Stimulated activated CD4-positive, alpha-beta T cell treated with anti-CD3 and anti-CD28 coated beads, Interleukin-1b, Interleukin-23, amount 100 ng/mL, for 4 hours (primary cell): ENCODE results near the gene CAB39.

Source experiments
- DNase-seq, 2 donors: peaks; one replicate each; pipeline ENCODE4 v3.0.0-alpha.2; 2020; ENCODE audit warnings: low read depth in 2 of 2

The CAB39 gene

DNA sequence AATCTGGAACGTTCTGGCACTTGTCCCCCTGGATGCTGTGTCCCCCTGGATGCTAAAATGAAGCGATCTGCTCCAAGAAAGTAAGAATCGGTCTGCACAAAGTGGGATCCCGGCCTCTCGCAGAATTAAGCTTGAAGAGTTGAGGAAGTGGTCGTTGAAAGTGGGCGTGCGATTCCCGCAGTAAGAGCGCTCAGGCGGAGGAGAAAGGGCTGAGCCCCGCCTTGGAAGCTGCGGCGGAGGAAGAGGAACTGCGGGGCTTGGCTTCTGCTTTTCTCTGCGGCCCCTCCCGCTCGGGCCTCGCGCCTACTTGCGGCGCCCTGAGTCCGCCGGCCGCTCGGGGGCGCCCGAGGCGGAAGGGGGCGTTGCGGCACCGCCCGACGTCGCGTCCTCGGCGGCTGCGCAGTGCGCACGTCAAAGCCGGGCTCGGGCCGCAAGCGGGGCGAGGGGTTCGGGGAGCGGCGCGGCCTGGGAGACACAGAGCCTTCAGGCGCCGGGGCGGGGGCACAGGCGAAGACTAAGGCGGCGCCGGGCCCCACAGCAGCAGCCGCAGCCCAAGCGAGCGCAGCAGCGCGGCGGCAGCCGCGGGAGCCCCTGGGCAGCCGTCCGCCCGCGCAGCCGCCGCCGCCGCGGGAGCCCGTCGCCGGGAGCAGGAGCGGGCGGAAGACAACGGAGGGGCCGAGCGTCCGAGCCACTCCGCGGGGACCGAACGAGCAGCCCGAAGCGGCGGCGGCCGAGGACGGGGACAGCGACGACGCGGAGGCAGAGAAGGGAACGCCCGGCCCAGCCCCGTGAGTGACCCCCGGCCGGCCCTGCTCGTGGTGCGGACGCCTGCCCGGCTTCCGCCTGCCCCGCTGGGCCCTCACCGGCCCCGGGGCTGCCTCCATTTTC lies at the start of gene CAB39:
TSS of gene CAB39 (plus strand) at position 400 of the 888 bp plus-strand sequence. CDS start 47,160 bp downstream, outside the sequence.
- peak; percentile 80 to 86 for DNase-seq

DNA sequence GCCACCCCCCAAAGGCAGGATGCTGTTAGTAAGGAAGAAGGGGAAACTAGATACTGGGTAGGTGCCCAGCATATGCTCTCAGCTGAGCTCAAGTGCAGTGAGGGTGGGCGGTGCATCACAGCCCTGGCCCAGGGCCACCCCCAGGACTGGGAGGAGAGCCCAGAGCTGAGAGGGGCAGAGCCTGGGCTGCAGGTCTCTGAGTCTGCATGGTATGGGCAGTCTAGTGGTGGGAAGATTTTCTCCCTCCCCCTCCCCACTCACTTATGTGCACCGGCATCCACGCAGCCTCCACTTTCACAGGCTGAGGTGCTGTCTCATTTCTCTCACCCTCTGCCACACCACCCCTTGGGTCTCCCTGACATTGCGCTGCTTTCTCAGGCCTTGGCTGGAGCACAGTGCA lies 48.5 kb upstream of the CAB39 start:
- DNase-seq: no peak

DNA sequence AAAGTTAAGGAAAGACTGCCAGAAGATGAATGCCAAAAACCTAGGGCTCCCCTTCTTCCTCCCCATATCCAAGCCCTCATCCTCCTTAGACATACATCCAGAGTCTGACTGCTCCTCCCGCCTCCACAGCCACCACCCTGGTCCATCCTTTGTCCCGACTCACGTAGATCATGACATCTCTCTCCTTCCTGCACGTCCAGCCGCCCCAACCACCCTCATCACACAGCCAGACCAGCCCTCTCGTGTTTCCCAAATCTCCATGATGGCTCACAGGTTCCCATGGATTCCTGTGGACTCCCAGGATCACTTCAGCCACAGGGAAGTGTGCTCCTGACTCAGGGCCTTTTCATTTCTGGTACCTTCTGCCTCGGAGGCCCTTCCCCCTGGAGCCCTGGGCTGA lies 47.8 kb upstream of the CAB39 start:
- DNase-seq: no peak

DNA sequence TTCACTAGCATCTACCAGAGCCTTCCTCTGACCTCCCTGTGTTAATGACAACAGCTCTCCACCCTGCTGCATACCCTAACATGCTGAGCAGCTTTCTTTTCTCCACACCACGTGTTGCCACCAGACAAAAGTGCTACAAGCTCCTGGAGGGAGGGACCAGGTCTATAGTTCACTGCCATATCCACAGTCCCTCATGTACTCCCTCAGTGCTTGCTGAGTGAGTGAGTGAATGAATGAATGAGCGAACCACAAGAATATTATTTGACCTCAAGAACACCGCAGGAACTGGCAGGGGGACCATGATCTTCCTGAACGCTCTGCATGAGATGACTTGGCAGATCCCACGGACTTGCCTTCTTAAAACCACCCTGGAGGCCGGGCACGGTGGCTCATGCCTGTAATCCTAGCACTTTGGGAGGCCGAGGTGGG lies 47.4 kb upstream of the CAB39 start:
- DNase-seq: no peak

DNA sequence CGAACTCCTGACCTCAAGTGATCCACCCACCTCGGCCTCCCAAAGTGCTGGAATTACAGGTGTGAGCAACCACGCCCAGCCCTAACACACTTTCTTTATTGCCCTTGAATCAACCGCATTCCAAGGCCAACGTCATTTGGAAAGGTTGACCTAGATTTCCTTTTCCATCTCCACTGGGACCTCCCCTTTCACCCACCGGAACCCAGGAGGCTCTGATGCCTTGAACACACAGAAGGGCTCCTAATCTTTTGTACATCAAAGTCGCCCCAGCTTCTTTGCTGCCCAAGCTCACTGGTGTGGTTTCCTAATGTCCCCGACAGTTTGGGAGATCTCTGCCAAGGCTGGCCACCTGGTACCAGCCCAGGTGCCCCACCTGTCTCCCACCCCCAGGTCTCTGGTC lies 46.2 kb upstream of the CAB39 start:
- DNase-seq: no peak

DNA sequence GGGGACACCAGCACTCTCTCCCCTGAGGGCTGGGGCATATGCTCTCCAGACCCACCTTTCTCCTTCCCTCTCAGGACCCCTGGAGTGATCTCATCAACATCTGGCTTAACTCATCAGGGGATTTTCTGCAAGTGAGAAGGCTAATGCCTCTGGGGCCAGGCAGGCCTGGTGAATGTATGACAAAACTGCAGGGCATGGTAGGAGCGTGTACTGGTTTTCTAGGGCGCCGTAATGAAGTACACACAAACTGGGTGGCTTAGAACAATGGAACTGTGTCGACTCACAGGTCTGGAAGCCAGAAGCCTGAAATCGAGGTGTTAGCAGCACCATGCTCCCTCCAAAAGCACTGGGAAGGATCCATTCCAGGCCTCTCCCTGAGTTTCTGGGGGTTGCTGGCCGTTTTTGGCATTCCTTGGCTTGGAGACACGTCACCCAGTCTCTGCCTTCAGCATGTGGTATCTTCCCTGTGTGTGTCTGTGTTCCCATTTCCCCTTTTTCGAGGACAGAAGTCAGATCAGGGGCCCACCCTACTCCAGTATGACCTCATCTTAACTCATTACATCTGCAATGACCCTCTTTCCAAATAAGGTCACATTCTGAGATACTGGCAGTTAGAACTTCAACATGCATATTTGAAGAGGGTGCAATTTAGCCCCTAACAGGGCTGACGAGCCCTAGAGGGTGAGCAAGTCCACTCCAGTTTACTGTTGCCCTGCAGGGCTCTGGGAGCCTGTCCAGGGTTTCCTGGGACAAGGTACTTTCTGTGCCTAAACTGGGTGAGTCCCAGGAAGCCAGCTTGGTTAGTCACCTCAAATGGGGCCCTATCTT lies 45.5 kb upstream of the CAB39 start:
- no peak for DNase-seq

DNA sequence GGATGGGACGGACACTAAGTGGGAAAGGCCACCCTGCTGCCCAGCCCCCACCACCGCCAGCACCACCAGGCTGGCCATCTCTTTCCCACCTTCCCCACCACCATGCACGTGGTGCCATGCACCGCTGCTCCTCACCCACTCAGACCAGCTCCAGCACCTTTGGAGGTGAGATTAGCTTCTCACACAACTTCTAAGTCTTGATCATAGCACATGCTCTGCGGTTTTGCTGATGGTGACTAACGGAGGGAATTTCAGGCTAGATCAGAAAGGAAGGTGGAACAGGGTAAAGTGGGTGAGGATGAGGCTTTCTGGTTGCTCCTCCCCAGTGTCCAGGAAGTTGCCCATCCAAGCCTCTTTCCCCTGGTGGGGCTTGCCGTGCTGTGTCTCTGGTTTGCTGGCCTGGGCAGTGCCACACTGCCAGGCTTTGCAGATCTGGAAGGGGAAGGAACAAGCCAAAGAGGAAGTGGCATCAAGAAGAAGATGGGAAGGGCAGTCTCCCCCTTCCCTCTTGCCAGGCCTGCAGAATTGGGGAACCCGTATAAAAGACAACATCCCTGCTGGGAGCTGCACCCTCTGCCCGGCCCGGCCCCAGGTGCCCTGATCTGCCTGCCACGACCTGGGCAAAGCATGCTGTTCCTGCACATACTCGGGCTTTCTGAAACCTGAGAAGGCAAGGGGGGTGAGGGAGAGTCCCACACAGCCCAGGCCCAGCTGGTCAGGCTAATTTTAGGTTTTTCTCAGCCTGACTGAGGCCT lies 44.3 kb upstream of the CAB39 start:
- DNase-seq: no peak

DNA sequence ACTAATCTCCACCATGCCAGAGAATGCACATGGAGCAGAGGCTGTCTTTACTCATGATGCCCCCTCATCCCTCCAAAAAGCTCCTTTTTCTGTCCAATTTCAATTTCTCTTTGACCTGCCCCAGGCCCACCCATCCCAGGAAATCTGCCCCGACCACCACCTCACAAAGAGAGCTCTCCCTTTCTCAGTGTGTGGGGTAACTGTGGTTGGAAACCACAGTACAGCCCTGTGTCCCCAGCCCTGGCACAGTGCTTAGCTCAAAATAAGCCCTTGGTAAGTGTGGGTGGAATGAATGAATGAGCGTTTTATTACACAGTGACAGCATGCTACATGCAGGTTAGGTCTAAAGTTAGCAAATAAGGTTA lies 43.7 kb upstream of the CAB39 start:
- DNase-seq: no peak

DNA sequence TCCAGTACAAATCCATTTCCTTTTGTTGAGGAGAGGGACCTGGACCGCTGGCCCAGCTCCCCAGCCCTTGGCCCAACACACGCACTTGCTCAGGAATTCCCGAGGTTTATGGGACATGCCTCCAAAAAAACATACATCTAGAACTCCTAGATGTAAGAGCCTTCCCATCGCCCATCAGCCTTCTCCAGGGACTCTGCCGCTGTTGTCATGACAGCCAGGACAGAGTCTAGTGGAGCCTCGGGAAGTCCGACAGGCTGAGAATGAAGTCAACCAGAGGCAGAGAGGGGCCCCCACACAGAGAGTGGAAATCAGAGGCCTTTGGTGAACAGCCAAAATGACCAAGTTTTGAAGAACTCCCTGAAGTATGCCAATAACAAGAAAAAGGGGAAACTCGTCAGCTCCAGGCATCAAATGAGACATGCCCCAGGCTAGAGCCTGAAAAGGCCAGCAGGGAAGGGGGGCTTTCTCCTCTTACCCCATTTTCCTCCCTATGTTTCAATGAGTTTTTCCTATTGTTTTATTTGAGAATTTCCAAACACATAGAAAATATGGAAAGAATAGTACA lies 43.2 kb upstream of the CAB39 start:
- no peak for DNase-seq

DNA sequence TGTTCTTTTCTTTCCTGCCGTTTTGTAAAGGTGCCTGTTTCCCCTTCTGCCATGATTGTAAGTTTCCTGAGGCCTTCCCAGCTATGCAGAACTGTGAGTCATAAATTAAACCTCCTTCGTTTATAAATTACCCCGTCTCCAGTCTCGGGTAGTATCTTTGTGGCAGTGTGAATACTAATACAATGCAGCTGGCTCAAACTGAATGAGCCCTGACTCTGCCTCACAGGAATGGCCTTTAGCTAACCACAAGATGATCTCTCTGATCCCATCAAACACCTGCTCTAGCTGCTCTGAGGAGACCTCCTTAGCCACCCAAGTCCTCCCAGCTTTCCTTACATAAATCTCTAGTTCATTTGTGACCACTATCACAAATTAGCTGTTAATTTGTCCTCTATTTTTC lies 41.5 kb upstream of the CAB39 start:
- no peak for DNase-seq

DNA sequence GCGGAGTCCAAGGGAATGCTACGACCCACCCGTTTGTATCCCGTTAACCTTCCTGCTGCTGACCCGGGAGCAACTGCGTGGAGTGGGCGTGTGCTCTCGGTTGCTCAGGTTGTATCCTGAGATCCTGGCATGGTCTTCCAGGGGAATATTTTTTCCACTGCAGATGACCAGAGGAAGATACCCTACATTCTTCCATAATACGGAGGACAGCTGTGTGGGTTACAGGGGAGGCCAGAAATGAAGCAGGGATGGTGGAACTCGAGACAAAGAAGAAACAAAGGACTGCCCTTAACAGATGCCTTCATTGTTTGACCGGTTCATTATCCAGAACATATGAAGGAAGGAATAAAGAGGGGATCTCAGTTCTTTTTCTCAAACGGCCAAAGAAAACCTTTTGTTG lies 39.8 kb upstream of the CAB39 start:
- DNase-seq: no peak

DNA sequence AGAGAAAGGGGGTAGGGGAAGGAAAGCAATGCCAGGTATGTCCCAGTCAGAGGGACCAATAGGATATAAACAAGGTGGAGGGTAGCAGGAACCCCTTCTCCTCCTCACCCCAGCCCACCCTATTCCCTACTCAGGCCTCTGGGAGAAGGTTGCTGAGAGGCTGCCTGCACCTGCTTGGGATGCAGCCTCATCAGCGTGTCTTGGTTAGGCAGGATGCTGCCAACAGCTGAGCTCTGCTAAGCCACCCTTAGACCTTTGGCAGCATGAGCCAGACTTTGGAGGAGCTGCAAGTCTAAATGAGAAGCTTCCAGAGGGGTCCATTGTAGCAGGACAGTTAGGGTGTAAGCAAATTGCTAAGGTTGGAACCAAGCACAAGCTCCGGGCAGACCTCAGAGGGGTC lies 38.2 kb upstream of the CAB39 start:
- DNase-seq: no peak

DNA sequence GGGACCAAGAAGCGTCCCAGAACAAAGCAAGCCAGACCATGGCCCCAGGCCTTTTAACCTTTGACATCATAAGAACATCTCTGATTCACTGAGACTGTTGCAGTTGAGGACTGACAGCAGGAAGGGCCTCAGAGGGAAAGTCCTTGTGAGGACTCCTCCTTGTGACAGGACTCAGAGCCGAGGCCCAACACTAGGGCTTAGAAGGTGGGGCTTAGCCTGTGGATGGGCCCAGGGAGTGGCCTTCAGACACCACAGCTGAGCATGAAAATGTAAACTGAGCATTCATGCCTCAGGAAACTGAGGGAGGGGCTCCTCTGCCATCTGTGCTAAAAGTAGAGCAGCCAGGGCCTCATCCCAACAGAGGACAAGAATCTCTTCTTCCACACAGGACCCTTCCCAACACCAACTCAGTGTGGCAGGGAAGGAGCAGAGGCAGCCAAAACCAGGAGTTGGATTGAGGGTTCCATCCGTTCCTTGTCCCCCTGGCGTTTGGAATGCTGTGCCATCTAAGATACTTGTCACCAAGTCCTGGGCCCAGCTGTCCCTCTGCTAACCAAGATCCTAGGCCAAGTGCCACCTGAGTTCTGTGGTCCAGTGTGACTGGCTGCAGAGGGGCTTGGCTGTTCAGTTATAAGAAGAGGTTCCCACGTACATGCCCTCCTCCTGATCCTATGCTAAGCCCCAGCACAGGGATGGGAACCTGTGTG lies 37.5 kb upstream of the CAB39 start:
- DNase-seq: no peak

DNA sequence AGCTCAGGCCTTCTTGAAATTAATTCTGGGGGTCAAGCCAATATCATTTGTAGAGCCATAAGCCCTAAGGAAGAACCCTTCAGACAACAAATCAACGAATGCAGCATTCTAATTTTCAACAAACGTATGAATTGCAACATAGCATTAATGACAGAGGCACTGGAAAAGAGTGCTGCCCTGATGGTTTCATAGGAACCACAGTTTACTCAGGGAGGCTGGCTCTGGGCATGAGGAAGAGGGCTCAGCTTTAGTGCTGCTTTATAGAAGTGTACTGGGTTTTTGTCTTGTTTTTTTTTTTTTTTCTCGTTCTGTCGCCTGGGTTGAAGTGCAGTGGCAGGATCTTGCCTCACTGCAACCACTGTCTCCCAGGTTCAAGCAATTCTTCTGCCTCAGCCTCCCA lies 36.1 kb upstream of the CAB39 start:
- no peak for DNase-seq

DNA sequence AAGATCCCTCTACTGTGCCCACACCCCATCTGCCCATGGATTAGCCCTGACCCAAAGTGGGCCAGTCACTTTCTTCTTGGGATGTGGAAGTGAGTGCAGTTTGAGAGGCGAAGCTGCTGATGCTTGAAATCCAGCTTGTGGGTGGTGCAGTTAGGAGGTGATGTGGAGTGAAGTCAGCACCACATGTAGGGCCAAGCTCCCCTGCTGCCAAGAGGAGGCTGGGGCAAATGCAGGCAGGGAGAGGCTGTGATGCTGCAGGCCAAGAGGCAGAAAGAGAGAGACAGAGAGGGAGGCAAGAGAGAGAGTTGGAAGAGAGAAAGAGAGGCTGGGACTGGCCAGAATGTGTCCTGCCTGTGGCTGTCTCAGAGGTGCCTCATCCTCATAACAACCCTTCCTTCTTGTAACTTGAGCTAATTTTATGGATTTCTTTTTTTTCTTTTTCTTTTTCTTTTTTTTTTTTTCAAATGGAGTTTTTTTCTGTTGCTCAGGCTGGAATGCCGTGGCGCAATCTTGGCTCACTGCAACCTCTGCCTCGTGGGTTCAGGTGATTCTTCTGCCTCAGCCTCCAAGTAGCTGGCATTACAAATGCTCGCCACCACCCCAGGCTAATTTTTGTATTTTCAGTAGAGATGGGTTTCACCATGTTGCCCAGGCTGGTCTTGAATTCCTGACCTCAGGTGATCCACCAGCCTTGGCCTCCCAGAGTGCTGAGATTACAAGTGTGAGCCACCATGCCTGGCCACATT lies 35.3 kb upstream of the CAB39 start:
- DNase-seq: no peak

DNA sequence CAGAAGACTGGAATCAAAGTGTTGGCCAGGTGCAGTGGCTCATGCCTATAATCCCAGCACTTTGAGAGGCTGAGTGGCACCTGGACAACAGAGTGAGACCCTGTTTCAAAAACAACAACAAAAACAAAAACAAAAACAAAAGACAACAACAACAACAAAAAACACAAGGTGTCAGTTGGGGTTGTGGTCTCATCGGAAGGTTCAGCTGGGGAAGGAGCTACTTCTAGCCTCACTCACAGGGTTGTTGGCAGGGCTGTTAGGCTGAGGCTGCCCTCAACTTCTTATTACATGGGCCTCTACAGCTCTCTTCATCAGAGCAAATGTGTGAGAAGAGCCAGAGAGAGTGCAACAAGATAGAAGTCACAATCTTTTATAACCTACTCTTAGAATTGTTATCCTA lies 34.6 kb upstream of the CAB39 start:
- no peak for DNase-seq

DNA sequence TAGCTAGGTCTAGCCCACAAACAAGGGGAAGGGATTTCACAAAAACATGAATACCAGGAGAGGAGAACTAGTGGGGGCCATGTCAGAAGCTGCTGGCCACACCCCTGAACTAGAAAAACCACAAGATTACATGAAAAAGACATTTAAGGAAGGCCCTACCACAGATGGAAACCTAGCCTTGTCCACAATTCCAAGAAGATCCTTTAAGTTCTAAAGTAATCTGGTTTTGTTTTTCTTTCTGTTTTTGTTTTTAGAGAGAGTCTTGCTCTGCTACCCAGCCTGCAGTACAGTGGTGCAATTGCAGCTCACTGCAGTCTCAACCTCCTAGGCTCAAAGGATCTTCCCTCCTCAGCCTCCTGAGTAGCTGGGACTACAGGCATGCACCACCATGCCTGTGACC lies 34.2 kb upstream of the CAB39 start:
- no peak for DNase-seq

DNA sequence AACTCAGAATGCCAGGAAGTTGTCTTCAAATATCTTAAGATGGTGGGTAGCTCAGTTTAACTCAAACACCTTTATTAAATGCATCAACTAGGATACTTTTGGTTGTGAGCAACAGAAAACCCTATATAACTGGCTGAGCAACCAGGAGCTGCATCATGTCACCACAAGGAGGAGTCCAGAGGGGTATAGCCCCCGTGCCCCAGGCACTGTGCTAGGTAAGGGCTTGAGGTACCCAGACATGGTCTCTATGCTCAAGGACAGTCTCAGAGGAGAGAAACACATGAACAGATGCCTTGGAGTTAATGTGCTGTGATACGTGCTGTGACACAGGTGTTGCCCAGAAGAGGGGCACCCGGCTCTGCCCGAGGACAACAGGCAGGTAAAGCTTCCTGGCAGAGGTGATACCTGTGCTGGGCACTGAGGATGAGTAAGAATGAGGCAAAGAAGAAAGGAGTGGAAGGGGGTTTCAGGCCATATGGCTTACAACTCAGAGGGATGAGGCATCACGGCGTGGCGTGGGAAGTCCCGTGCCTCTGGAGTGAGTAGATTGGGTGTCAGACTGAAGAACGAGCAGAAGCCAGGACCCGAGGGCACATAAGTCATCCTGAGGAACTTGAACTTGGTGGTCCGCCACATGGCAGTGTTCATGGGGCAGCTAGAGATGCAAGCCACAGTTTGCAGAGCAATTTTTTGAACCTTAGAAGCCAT lies 32.0 kb upstream of the CAB39 start:
- no peak for DNase-seq

DNA sequence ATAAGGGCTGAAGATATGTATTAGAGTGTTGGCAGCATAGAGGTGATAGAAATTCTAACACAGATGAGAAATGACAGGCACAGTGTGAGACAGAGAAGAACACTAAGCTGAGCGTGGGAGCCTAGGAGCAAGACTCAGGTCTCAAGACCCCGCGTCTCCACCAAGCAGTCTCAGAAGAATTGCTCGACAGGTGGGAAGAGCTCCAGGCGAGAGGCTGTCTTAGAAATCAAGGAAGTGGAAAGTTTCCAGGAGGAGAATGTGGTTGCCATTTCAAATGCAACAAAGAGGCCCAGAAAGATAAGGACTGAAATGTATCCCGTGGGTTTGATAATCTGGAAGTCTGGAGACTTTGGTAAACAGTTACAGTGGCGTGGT lies 31.5 kb upstream of the CAB39 start:
- DNase-seq: no peak

DNA sequence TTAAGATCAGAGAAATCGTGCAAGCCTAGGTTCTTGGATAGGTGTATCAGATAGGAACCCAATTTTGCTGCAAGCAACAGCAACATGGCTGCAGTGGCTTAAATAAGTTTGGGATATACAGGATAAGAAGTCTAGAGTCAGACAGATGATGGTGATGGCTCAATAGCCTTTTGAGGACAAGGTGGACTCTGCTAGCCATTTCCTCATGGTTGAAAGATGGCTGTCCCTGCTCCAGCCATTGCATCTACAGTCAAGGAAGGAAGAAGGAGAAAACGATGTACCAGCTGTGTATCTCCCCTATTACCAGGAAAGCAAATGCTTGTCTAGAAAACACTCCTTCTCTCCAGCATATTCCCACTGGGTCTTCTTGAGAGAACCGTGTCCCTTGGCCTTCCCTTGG lies 30.1 kb upstream of the CAB39 start:
- DNase-seq: no peak
